HG03469 (cell line): ENCODE data around the gene SELENOK.

ENCODE experiments used
- ATAC-seq: cut with Tn5 transposase; IDR thresholded peaks from one replicate; pipeline ENCODE4 v1.9.1; 2021; ENCODE audit warnings: mild to moderate bottlenecking, moderate library complexity, moderate number of reproducible peaks; ENCODE audit not compliant: unreplicated experiment

SELENOK gene

DNA sequence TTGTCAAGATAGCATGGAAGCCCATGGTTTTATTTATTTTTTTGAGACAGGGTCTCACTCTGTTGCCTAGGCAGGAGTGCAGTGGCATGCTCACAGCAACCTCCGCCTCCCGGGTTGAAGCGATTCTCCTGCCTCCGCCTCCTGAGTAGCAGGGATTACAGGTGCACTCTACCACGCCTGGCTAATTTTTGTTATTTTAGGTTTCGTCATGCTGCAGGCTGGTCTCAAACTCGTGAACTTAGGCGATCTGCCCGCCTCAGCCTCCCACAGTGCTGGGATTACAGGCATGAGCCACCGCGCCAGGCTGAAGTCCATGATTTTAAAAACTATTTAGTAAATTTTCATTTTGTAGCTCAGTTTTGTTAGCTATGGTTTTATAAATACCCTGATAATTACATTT lies 7.0 kb downstream of the SELENOK start:
- no peak for ATAC-seq

DNA sequence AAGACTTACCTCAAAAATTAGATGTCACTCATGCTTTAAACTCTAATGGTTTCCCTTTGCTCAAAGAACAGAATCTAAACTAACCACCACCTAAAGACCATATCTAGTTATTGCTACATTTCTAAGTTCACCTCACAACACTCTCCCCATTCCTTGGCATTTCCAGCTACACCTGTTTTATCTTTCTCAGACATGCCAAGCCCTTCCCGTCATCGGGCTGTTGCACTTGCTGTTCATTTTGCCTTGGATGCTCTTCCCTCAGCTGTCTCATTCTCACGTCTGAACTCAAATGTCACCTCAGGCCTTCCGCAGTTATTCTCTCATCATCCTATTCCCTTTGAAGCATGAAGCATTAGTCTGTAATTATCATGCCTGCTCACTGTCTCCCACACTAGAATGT lies 8.7 kb downstream of the SELENOK start:
- no peak for ATAC-seq

DNA sequence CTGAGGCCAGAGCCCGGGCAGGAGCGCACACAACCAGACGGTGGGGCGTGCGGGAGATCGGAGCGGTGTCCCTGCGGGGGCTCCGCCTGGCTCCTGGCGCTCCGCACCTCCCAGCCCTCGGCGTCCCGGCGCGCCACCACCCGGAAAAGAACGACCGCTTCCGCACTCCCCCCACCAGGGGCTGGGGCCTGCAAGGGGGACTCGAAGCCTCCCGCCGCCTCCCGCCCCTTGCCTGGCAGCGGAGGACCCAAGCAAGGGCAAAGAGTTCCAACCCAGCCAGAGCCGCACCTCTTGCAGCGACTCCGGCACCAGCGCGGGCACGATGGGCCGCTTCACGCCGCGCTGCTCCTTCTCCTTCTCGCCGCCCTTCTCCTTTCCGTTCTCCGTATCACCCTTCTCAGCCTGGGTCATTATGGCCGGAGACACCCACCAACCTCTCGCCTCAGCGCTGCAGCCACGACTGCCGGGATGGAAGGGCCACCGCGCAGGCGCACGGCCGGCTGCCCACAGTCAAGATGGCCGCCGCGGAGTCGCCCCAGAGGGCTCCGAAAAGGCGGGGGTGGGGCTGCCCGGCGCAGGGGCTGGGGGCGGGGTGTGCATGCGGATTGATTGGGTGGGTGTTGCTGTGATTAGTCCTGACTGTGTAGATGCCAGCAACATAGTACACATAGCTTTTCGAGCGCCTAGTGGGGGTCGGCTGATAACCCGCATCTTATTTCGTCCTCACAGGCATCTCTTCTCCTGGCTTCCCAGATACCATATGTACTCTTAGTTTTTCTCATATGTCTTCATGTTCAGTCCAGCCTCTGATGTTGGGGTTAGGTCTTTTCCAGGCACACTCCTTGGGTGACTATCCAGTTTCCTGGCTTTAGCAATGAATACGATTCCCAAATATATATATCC lies 9.7 kb downstream of the SELENOK start, which contains the start of gene ACTR8:
Gene ACTR8 (minus strand): TSS at position 462 of the 903 bp plus-strand sequence. CDS start 51 bp downstream, at position 411.
- ATAC-seq = peak; percentile 56

- no peak for ATAC-seq
Measured at GRCh38 chr3:53880396-53881345, 11.0 kb downstream of the SELENOK start.

DNA sequence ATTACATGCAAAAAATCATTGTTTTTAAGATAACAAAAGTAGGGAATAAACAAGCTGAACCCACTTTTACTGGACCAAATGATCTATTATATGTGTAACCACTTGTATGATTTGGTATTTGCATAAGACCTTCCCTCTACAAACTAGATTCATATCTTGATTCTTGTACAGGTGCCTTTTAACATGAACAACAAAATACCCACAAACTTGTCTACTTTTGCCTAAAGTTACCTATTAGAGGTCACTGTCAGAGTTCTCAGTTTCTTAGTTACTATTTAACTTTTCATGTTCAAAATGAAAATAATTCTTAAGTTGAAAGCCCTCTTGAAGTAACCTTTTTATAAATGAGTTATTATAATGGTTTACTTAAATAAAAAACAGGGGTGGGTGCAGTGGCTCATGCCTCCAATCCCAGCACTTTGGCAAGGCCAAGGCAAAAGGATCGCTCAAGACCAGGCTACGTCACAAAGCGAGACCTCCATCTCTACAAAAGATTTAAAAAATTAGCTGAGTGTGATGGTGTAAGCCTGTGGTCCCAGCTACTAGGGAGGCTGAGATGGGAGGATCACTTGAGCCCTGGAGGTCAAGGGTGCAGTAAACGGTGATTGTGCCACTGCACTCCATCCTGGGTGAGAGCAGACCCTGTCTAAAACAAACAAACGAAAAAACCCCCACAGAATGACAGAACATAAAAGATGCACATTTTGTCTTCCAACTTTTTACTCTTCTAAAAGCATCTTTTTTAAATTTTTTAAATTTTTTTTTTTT lies 25.7 kb downstream of the SELENOK start:
- no peak for ATAC-seq

- no peak for ATAC-seq
Measured at GRCh38 chr3:53863145-53863544, 28.5 kb downstream of the SELENOK start.

DNA sequence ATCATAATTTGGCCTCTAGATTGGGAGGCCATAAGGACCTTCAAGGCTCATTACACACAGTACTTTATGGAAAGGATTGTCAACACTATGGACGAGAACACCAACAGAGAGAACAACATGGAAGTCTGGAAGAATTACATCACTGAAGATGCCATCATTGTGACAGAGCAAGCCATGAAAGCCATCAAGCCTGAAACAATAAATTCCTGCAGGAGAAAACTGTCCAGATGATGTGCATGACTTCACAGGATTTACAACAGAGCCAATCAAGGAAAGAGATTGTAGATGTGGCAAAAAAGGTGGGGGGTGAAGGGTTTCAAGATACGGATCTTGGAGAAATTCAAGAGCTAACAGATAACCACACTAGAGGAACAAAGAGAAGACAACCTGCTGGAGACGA lies 29.4 kb downstream of the SELENOK start:
- ATAC-seq = no peak

DNA sequence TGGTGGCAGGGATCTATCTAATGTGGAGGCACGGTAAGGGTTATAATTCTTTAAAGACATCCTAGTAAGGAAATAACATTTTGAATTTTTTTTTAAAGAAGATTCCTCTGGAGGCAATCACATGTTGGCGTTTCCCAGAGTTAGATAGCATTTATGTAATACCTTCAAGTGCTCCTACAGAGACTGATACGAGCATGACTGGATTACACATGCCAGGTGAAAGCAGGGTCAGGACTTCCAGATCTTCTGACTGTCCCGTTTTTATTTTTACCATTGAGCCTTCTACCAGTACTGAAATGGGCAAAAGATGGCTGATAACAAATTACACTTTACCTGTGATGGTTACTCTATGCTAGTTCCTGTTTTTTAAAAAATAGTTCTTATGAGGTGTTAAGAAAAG lies 31.5 kb downstream of the SELENOK start:
- no peak for ATAC-seq

DNA sequence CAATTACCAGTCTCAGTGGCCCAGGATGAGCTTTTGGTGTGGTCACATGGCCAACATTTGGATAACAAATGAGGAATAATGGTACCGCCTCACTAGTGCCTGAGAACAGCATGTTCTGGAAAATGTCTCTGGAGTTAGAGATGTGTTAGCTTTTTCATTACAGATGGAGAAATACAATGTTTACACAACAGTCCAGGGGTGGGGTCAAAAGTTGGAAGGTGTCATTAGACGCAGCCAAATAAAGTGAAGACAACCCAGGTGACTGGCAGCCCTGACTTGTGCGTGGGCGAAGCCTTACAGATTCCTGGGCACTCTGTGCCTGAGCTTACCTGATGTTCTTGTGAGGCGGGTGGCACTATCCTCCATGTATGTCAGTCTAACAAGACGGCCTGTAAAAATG lies 32.5 kb downstream of the SELENOK start:
- ATAC-seq = no peak

DNA sequence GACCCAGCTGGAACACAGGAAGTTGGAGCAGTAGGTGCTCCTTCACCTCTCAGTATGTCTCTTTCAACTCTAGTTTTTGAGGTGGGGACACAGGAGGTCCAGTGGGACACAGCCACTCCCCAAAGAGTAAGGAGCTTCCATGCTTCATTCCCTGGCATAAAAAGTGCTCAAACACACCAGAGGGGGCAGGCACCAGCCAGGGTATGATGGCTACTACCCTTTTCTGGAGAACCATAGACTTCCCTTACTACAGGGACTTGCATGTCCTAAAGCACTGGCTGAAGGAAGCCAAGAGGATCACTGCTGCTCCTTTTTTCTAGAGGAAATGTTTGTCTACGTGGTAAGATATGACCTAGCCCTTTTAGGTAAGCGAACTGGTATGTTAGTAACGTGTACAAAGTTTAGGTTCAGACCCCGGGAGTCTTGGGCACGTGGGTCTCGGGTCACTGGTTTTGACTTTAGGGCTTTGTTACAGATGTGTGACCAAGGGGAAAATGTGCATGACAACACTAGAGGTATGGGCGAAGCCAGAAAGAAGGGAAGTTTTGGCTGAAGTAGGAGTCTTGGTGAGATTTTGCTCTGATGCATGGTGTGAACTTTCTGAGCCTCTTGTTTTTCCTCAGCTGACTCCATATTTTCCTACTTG lies 33.4 kb downstream of the SELENOK start:
- no peak for ATAC-seq

DNA sequence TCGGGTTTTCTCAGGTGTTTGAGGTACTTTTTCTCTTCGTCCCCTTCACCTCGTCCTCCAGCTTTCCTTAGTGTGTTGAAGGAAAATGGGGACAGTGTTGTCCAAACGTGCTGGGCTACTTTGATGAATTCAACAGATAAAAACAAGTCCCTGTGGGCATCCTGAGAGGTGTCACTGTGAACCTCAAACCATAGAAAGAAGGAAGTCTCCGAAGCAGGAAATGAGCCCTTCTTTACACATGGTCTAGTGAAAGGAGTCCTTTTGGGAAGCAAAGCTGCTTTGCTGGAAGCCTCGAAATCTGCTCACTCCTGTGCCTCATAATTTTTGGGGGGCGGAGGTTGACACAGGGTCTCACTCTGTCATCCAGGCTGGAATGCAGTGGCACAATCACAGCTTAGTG lies 34.7 kb downstream of the SELENOK start:
- ATAC-seq = no peak

- ATAC-seq = no peak
Measured at GRCh38 chr3:53850895-53851294, 40.8 kb downstream of the SELENOK start.

- no peak for ATAC-seq
Measured at GRCh38 chr3:53849916-53850315, 41.7 kb downstream of the SELENOK start.

DNA sequence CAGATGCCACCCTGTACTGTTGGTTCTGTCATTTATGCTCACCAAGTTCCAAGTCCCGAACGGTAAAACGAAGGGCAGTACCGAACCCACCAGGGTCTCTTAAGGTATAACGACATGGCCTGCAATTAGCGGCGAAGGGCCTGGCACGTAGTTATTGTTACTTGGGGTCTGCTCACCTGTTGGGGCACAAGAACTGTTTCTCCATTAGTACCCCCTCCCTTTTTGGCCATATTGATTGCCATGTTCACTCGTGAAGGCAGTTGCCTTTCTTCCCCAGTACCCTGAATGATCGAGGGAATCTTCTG lies 44.9 kb downstream of the SELENOK start:
- no peak for ATAC-seq

GRCh38 chr3:53846134-53846850 lies 45.4 kb downstream of the SELENOK start, which contains the start of the genes CHDH and IL17RB:
Gene CHDH, minus strand, starts transcription at chr3:53846419. Its CDS starts 22,411 bp downstream, at chr3:53824008.
Gene IL17RB, plus strand, starts transcription at chr3:53846568. Its CDS starts 21 bp downstream, at chr3:53846589.
- peak; percentile 29 for ATAC-seq

DNA sequence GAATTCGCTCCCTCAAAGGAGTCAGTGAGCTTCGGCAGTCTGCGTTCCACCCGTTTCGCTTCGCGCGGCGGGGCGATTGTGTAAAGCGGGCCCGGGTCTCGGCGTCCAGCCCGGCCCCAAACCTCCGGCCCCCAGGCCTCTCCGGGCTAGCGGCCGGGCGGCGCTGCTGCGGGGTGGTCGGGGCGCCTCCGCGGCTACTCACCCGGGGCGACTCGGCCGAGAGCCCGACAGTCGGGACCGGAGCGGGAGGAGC lies 45.9 kb downstream of the SELENOK start:
- ATAC-seq = no peak

DNA sequence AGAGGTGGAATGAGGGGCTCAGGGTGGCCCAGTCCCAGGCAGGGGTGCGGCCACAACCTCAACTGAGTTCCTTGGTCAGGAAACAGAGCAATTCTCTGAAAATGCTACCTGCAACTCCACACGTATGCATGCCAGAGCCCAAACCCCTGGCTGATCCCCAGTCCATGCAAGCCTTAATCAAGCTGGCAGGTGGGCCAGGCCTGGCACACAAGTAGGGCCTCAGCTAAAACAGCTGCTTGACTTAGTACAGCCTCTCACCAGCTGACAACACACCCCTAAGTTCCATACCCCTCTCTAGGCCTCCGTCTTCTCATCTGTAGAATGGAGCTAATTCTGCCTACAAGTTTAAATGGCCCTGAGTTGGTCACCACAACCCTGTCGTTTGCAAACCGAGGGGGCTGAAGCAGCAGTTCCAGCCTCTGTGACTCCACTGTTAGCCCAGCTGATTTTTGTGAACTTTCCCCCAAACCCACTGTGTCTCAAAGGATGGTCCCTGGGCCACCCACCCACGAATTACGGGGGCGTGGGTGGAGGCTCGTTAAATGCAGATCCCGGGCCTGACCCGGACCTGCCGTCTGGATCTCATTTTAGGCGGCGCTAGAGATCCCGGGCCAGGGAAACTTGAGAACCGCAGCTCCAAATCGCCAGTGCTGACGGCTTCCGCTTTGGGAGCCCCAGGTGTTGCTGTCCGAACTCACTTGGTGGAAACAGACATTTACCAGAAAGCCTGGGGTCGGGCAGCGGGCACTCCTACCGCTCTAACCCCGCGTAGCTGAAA lies 46.4 kb downstream of the SELENOK start:
- no peak for ATAC-seq

DNA sequence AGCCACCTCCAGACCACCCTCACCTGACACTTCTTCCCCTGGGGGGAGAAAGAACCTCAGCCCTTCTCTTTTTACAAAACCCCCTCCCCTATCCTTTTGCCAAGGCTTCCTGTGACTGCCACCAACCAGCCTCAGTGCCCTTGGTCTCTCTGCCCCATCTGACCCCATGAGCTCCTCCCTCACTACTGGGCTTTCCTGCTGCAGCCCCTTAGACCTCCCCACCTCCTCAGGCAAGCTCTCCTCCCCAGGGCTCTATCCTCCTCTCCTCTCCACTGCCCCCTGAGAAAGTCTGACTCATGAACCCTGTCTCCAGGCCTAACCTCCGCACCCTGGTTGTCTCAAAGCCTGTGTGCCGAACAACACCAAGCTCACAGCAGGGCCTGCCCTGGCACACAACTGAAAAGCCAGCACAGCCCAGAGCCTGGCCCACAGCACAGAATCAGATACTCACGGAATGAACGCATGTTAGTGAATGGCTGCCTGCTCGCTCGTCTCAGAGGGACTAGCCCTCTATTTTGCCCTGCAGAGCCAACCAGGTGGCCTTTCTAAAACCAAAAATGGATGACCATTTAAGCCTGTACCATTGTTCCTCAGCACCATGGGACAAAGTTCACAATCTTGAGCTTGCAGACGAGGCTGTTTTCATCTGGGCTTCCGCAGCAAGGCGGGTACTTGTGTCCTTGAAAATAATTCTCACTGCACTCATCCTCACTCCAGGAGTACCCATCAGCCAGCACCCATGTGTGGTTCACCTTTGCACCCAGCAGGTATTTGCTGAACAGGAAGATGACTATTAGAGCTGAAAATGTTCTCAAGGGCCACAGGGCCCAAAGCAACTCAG lies 47.2 kb downstream of the SELENOK start:
- no peak for ATAC-seq
